ENCODE measurements around the gene C1QL3. TPM values are rescaled to one million over a fixed set of nuclear protein-coding genes. Genes with fewer than 3 reads are reported as not detected.
A peak's percentile ranks its signal among the peaks of the same experiment; 100 is the strongest.

Gene C1QL3
- total RNA-seq (2022) (not detected in 2 replicates), Bru-seq, nascent RNA (not detected), BruChase-seq, experiment 1, labeled RNA remaining after a 2-hour chase (not detected), BruChase-seq, experiment 2, labeled RNA remaining after a 6-hour chase (not detected)
- long read RNA-seq = 0 reads

DNA sequence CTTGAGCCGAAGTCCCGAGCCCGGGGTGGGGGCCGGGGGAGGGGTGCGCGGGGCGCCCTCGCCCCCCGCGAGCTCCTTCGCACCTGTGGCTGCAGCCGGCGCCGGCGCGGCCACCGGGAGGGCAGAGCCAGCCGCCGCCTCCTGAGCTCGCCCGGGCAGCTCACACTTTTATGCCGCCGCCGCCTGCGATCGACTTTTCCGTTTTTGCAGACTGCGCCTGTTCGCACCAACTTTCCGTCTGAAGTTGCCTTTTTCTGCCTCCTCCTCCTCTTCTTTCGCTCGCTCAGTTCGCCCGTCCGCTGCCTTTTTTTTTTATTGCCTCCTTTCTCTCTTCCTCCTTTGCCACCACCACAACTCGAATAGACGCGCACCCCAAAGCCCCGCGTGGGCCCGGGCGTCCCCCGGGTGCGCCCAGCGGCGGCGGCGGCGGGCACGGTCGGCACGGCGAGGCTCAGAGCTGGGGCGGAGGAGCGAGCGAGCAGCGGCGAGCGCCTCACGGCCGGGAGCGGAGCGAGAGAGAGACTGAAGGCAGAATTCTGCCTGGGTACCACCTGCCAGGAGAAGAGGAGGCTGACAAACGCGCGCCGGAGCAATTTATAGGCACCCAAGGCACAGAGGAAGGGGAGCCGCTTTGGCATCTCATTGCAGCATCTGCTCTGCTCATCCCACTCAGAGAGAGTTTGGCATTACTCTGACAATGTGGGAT is at the start of gene C1QL3:
TSS of gene C1QL3 (minus strand) at position 569 of the 706 bp plus-strand sequence. CDS start 814 bp downstream, outside the sequence.
- Mint-ChIP-seq H3K4me3 (ENCODE audit: unreplicated experiment) (no peak within 1 kb of the TSS), H3K27me3 (ENCODE audit: insufficient read depth, unreplicated experiment) (no peaks in the 10 kb centered on the region), H3K27ac (ENCODE audit: unreplicated experiment) (no peak within 1 kb of the TSS), H3K9me3 (ENCODE audit: unreplicated experiment) (no peaks in the 10 kb centered on the region), H3K4me1 (ENCODE audit: low read depth, unreplicated experiment) (no peaks in the 10 kb centered on the region), H3K36me3 (ENCODE audit: insufficient read depth, unreplicated experiment) (peaks cover 7% of the 10 kb centered on the region)
- TF ChIP-seq, protein P1, sequence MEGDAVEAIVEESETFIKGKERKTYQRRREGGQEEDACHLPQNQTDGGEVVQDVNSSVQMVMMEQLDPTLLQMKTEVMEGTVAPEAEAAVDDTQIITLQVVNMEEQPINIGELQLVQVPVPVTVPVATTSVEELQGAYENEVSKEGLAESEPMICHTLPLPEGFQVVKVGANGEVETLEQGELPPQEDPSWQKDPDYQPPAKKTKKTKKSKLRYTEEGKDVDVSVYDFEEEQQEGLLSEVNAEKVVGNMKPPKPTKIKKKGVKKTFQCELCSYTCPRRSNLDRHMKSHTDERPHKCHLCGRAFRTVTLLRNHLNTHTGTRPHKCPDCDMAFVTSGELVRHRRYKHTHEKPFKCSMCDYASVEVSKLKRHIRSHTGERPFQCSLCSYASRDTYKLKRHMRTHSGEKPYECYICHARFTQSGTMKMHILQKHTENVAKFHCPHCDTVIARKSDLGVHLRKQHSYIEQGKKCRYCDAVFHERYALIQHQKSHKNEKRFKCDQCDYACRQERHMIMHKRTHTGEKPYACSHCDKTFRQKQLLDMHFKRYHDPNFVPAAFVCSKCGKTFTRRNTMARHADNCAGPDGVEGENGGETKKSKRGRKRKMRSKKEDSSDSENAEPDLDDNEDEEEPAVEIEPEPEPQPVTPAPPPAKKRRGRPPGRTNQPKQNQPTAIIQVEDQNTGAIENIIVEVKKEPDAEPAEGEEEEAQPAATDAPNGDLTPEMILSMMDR (IDR thresholded peaks at IDR 0.05; ENCODE audit: insufficient read depth in 1 of 2, low read depth in 1 of 2, low read length in 1 of 2, severe bottlenecking in 1 of 2, unreplicated experiment in 1 of 2) = no peak
- no peak for DNase-seq
- H3K27me3 ChIP-seq (replicated peaks; ENCODE audit: control insufficient read depth, insufficient read depth, low read length) = no peaks in the 10 kb centered on the region
- no peak within 1 kb of the TSS for H3K4me3 ChIP-seq (ENCODE audit: low read depth, low read length)
- intact Hi-C loops (cut with micrococcal nuclease; ENCODE audit: unreplicated experiment) = no loop called here
- H3K4me1 ChIP-seq = no peaks in the 10 kb centered on the region
- ChIA-PET CTCF (no interaction called here), POLR2A (no interaction called here)
- no peaks in the 10 kb centered on the region for H3K36me3 ChIP-seq (ENCODE audit: control insufficient read depth, insufficient read depth, low read length)
- no peaks in the 10 kb centered on the region for H3K9me3 ChIP-seq
- BruUV-seq (replicated peaks) = no TSS peak

DNA sequence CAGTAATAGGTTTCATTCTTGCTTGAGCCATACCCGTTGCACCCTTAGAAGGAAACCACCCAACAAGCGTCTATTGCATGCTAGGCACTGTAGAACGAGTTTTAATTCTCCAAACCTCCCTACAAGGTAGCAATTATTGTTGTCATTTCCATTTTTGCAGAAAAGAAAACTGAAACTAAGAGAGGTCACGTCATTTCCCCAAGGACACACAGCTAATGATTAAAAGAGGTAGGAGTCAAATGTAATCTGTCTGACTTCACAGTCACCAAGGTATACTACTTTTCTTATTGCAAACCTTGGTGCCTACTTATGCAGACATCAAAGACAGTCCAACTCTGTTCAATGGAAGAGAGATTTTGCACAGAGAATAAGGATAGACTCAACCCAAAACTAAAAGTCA is 49.1 kb upstream of the C1QL3 start:
- Mint-ChIP-seq H3K9me3 (ENCODE audit: unreplicated experiment) (no peaks in the 10 kb centered on the region), H3K36me3 (ENCODE audit: insufficient read depth, unreplicated experiment) (no peaks in the 10 kb centered on the region), H3K4me1 (ENCODE audit: low read depth, unreplicated experiment) (peaks cover 8% of the 10 kb centered on the region), H3K4me3 (ENCODE audit: unreplicated experiment) (no peak overlapping the region), H3K27me3 (ENCODE audit: insufficient read depth, unreplicated experiment) (peaks cover 17% of the 10 kb centered on the region), H3K27ac (ENCODE audit: unreplicated experiment) (no peak overlapping the region)
- H3K4me1 ChIP-seq = no peaks in the 10 kb centered on the region
- no TSS peak for BruUV-seq (replicated peaks)
- TF ChIP-seq, protein P1 (IDR thresholded peaks at IDR 0.05; ENCODE audit: insufficient read depth in 1 of 2, low read depth in 1 of 2, low read length in 1 of 2, severe bottlenecking in 1 of 2, unreplicated experiment in 1 of 2) = no peak
- H3K4me3 ChIP-seq (ENCODE audit: low read depth, low read length) = no peak overlapping the region
- CTCF ChIA-PET = no interaction called here
- intact Hi-C loops (cut with micrococcal nuclease; ENCODE audit: unreplicated experiment) = no loop called here
- POLR2A ChIA-PET = no interaction called here
- no peak for DNase-seq
- no peaks in the 10 kb centered on the region for H3K36me3 ChIP-seq (ENCODE audit: control insufficient read depth, insufficient read depth, low read length)
- H3K27me3 ChIP-seq (replicated peaks; ENCODE audit: control insufficient read depth, insufficient read depth, low read length) = no peaks in the 10 kb centered on the region
- no peaks in the 10 kb centered on the region; the same call in 1 of the 2 replicates for H3K9me3 ChIP-seq

DNA sequence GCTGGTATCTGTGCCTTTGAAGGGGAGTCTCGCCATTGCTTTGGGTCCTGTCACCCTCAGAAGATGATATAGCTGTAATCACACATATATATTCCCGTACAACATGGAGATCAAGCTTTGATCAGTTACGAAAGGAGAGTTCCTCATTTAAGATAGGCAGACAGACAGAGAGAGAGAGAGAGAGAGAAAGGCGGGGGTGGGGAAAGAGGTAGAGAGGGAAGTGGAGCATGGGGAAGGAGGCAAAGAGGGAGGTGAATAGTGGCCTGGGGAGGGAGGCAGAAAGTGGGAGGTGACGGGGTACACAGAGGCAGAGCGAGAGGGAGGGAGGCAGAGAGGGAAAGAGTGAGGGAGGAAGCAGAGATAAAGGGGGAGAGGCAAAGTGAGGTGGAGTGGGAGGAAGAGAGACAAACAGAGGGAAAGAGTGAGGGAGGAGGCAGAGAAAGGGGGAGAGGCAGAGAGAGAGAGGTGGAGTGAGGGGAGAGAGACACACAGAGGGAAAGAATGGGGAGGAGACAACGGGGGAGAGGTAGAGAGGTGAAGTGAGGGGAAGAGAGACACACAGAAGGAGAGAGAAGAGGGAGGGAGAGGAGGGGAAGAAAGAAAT is 44.6 kb upstream of the C1QL3 start:
- no peaks in the 10 kb centered on the region for H3K36me3 Mint-ChIP-seq (ENCODE audit: insufficient read depth, unreplicated experiment)
- peaks cover 12% of the 10 kb centered on the region for H3K4me1 Mint-ChIP-seq (ENCODE audit: low read depth, unreplicated experiment)
- H3K9me3 ChIP-seq = peaks cover 5% of the 10 kb centered on the region; the same call in 1 of the 2 replicates
- TF ChIP-seq, protein P1 (IDR thresholded peaks at IDR 0.05; ENCODE audit: insufficient read depth in 1 of 2, low read depth in 1 of 2, low read length in 1 of 2, severe bottlenecking in 1 of 2, unreplicated experiment in 1 of 2) = no peak
- H3K4me1 ChIP-seq = no peaks in the 10 kb centered on the region
- no peak overlapping the region for H3K27ac Mint-ChIP-seq (ENCODE audit: unreplicated experiment)
- ChIA-PET POLR2A (no interaction called here), CTCF (no interaction called here)
- DNase-seq = no peak
- BruUV-seq (replicated peaks) = no TSS peak
- intact Hi-C loops (cut with micrococcal nuclease; ENCODE audit: unreplicated experiment) = no loop called here
- H3K27me3 ChIP-seq (replicated peaks; ENCODE audit: control insufficient read depth, insufficient read depth, low read length) = no peaks in the 10 kb centered on the region
- H3K9me3 Mint-ChIP-seq (ENCODE audit: unreplicated experiment) = no peaks in the 10 kb centered on the region
- peaks cover 10% of the 10 kb centered on the region for H3K27me3 Mint-ChIP-seq (ENCODE audit: insufficient read depth, unreplicated experiment)
- H3K4me3 ChIP-seq (ENCODE audit: low read depth, low read length) = no peak overlapping the region
- H3K4me3 Mint-ChIP-seq (ENCODE audit: unreplicated experiment) = peak overlapping the region; percentile 8
- H3K36me3 ChIP-seq (ENCODE audit: control insufficient read depth, insufficient read depth, low read length) = no peaks in the 10 kb centered on the region

All from Caco-2 (cell line).